HCT116 (cell line): Measurements from ENCODE around the gene NOL4L. TPM values are rescaled to one million over a fixed set of nuclear protein-coding genes. Genes with fewer than 3 reads are reported as not detected.
A peak's percentile ranks its signal among the peaks of the same experiment; 100 is the strongest.

Experiments
- ATAC-seq: fragments of 200-7000 bp; cut with Tn5 transposase; 2 replicates; pipeline ENCODE4 v1.9.1; 2020; ENCODE audit warnings: mild to moderate bottlenecking, moderate library complexity
- BruUV-seq: library from RNA; stranded (reverse); fragments of 400-500 nt; replicated peaks from 2 replicates; lab custom pipeline; 2021; lab: Mats Ljungman, UMichigan
- CTCF ChIA-PET: fragments of 300-600 bp; sonication (Branson Sonifier 250); formaldehyde crosslinking; loops from one replicate; lab custom pipeline; 2021; ENCODE audit warnings: antibody characterized with exemption; lab: Charles Lee
- POLR2A ChIA-PET: fragments of 300-600, 350-600 bp; sonication (Branson Sonifier 250); formaldehyde crosslinking; loops from one replicate; lab custom pipeline; 2021; ENCODE audit warnings: antibody characterized with exemption; lab: Charles Lee
- RAD21 ChIA-PET, 2 experiments: fragments of 300-600 bp; sonication (Branson Sonifier 250); formaldehyde crosslinking; loops; one replicate each; lab custom pipeline; 2023; ENCODE audit warnings: low total read pairs in 2 of 2; ENCODE audit not compliant: uncharacterized antibody in 2 of 2, unreplicated experiment in 2 of 2, low non-redundant PET in 1 of 2; lab: Charles Lee
- DNase-seq: peaks from one replicate; pipeline ENCODE4 v3.0.0-alpha.2; 2010; ENCODE audit warnings: low read depth, low spot score
- H2AFZ ChIP-seq: fragments of 200-600 bp; shearing (Covaris generic), sonication (generic); 2 replicates; pipeline ENCODE4 v1.6.1; 2017; ENCODE audit warnings: low read depth, mixed run types, mixed read lengths, antibody characterized with exemption, low read length; ENCODE audit not compliant: poor library complexity, severe bottlenecking
- H3K27ac ChIP-seq: 2 replicates; pipeline ENCODE4 v1.5.1; 2012; ENCODE audit warnings: low read depth, low read length
- H3K27me3 ChIP-seq: fragments of 200-600 bp; sonication (generic); 2 replicates; pipeline ENCODE4 v1.6.1; 2016; ENCODE audit warnings: mixed run types, low read length, mixed read lengths; ENCODE audit not compliant: insufficient read depth
- H3K36me3 ChIP-seq, 2 experiments: fragments of 200-500 bp in 1 of 2; fragments of 200-600 bp in 1 of 2; sonication (Bioruptor generic) in 1 of 2; sonication (generic) in 1 of 2; 2 replicates each; pipeline versions ENCODE4 v1.5.1 to v1.6.1; 2014 to 2016; ENCODE audit warnings: low read length in 2 of 2, inconsistent platforms in 1 of 2, mixed read lengths in 1 of 2, mixed run types in 1 of 2; ENCODE audit not compliant: insufficient read depth in 2 of 2, control insufficient read depth in 1 of 2
- H3K4me1 ChIP-seq, 2 experiments: fragments of 200-600 bp in 1 of 2; sonication (generic) in 1 of 2; 2 replicates each; pipeline versions ENCODE4 v1.5.1 to v1.6.1; 2012 to 2017; ENCODE audit warnings: low read length in 2 of 2, inconsistent platforms in 1 of 2, mild to moderate bottlenecking in 1 of 2, mixed read lengths in 1 of 2, mixed run types in 1 of 2, moderate library complexity in 1 of 2; ENCODE audit not compliant: insufficient read depth in 2 of 2, control insufficient read depth in 1 of 2
- H3K4me2 ChIP-seq: fragments of 200-600 bp; sonication (generic); 2 replicates; pipeline ENCODE4 v1.6.1; 2017; ENCODE audit warnings: mixed run types, low read length, mixed read lengths
- H3K4me3 ChIP-seq, 2 experiments: fragments of 200-600 bp in 1 of 2; sonication (generic) in 1 of 2; replicated peaks in 1 of 2; 2 replicates each; pipeline ENCODE4 v1.5.1; 2011 to 2016; ENCODE audit warnings: low read length in 2 of 2, control low read depth in 1 of 2, low read depth in 1 of 2, mild to moderate bottlenecking in 1 of 2, mixed read lengths in 1 of 2, mixed run types in 1 of 2
- H3K79me2 ChIP-seq: fragments of 200-600 bp; sonication (generic); 2 replicates; pipeline ENCODE4 v1.6.1; 2017; ENCODE audit warnings: mild to moderate bottlenecking, mixed run types, low read length, moderate library complexity, mixed read lengths; ENCODE audit not compliant: insufficient read depth
- H3K9ac ChIP-seq: fragments of 200-600 bp; sonication (generic); 2 replicates; pipeline ENCODE4 v1.6.1; 2016; ENCODE audit warnings: low read length, mixed read lengths
- H3K9me2 ChIP-seq: fragments of 200-600 bp; sonication (generic), shearing (Covaris generic); 2 replicates; pipeline ENCODE4 v1.6.1; 2017; ENCODE audit warnings: mixed run types, mild to moderate bottlenecking, moderate library complexity; ENCODE audit not compliant: insufficient read depth
- H3K9me3 ChIP-seq, 2 experiments: fragments of 200-500 bp in 1 of 2; fragments of 200-600 bp in 1 of 2; sonication (Bioruptor generic) in 1 of 2; sonication (generic) in 1 of 2; 2 replicates each; pipeline ENCODE4 v1.6.1; 2014 to 2017; ENCODE audit warnings: low read length in 2 of 2, mixed read lengths in 2 of 2, inconsistent platforms in 1 of 2, low read depth in 1 of 2, mild to moderate bottlenecking in 1 of 2, mixed run types in 1 of 2, moderate library complexity in 1 of 2; ENCODE audit not compliant: control insufficient read depth in 1 of 2, insufficient read depth in 1 of 2
- H4K20me1 ChIP-seq: fragments of 200-600 bp; sonication (generic), shearing (Covaris generic); 2 replicates; pipeline ENCODE4 v1.6.1; 2017; ENCODE audit warnings: mixed run types, mild to moderate bottlenecking, moderate library complexity; ENCODE audit not compliant: insufficient read depth
- EZH2phosphoT487 ChIP-seq: fragments of 200-600 bp; IDR thresholded peaks from 2 replicates; pipeline ENCODE4 v1.6.1; 2018; ENCODE audit warnings: antibody characterized with exemption, borderline replicate concordance
- SIN3A ChIP-seq: IDR thresholded peaks from 2 replicates; pipeline ENCODE4 v1.6.1; 2012; ENCODE audit warnings: low read depth
- ZNF274 ChIP-seq: fragments of 200-500 bp; sonication (Bioruptor generic); IDR thresholded peaks from 2 replicates; pipeline ENCODE4 v1.6.1; 2014; ENCODE audit warnings: mild to moderate bottlenecking, low read depth, low read length, inconsistent platforms
- intact Hi-C: fragments of 100-400 bp; cut with micrococcal nuclease; formaldehyde crosslinking; loops from 2 replicates; pipeline ENCODE4 v1.10.0; 2022
- total RNA-seq: library from RNA; stranded (reverse); gene quantifications from one replicate; pipeline ENCODE4 v1.2.1, GENCODE V29; 2021; ENCODE audit not compliant: unreplicated experiment
- TF ChIP-seq, protein P1 (sequence below): IDR thresholded peaks from 2 replicates; pipeline ENCODE4 v1.6.1; 2012; ENCODE audit warnings: low read depth

NOL4L gene
- total RNA-seq, 1 experiment from 2014 or later = 5.9 TPM

DNA sequence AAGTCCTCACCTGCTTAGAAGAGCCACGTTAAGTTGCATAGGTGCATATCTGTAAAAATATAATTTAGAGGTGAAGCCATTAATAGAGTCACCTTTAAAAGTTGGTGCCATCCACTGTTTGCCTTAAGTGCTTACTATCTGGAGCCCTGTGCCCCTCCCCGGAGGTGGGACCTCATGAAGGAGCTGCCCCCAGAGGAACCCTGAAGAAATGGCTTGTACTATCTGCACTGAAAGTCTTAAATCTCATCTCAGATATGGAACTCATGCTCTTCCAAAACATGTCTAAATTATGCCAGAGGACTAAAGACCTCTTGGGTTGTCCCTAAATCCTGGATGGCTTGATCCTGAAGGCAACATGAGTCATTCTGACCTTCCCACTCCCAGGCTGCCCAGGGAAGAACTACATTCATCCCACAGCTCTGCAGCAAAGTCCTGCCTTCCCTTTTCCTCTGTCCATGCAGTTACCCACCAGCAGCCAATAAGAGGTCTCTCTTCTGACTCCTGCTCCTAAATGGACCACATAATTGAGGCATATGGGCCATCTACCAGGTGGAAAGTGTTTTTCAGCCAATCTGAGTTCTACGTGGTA lies 141.7 kb downstream of the NOL4L start:
- Histone ChIP-seq H2AFZ (no peak overlapping the region), H3K9me3 (no peaks in the 10 kb centered on the region), H3K79me2 (no peaks in the 10 kb centered on the region), H3K9ac (no peak overlapping the region), H4K20me1 (no peaks in the 10 kb centered on the region), H3K27me3 (no peaks in the 10 kb centered on the region), H3K9me2 (no peaks in the 10 kb centered on the region), H3K4me2 (no peak overlapping the region), H3K4me1 (no peaks in the 10 kb centered on the region), H3K27ac (no peak overlapping the region), H3K4me3 (no peak overlapping the region), H3K36me3 (peaks cover 3 to 7% of the 10 kb centered on the region in 2 experiments; a peak in 3 of 4 replicates)
- BruUV-seq = no TSS peak
- POLR2A ChIA-PET = no interaction called here
- DNase-seq (no peak), ATAC-seq (peak; percentile 42; the same call in 1 of the 2 replicates)
- CTCF ChIA-PET = no interaction called here
- RAD21 ChIA-PET = no interaction called here
- TF ChIP-seq ZNF274 (no peak), EZH2phosphoT487 (no peak), SIN3A (no peak)
- TF ChIP-seq, protein P1, sequence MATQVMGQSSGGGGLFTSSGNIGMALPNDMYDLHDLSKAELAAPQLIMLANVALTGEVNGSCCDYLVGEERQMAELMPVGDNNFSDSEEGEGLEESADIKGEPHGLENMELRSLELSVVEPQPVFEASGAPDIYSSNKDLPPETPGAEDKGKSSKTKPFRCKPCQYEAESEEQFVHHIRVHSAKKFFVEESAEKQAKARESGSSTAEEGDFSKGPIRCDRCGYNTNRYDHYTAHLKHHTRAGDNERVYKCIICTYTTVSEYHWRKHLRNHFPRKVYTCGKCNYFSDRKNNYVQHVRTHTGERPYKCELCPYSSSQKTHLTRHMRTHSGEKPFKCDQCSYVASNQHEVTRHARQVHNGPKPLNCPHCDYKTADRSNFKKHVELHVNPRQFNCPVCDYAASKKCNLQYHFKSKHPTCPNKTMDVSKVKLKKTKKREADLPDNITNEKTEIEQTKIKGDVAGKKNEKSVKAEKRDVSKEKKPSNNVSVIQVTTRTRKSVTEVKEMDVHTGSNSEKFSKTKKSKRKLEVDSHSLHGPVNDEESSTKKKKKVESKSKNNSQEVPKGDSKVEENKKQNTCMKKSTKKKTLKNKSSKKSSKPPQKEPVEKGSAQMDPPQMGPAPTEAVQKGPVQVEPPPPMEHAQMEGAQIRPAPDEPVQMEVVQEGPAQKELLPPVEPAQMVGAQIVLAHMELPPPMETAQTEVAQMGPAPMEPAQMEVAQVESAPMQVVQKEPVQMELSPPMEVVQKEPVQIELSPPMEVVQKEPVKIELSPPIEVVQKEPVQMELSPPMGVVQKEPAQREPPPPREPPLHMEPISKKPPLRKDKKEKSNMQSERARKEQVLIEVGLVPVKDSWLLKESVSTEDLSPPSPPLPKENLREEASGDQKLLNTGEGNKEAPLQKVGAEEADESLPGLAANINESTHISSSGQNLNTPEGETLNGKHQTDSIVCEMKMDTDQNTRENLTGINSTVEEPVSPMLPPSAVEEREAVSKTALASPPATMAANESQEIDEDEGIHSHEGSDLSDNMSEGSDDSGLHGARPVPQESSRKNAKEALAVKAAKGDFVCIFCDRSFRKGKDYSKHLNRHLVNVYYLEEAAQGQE = no peak
- intact Hi-C loops = no loop called here
